GM21367 (cell line): Measurements from ENCODE around the gene MYL4.
"Not testable (repeated sequence)": the region's sequence is repeated elsewhere in the genome, so short reads cannot be mapped to it uniquely, and the experiment has no call there.

Experiments
- ATAC-seq: cut with Tn5 transposase; IDR thresholded peaks from one replicate; pipeline ENCODE4 v1.9.1; 2021; ENCODE audit not compliant: unreplicated experiment

MYL4 gene

GRCh38 chr17:47219621-47220475, 10.7 kb downstream of the MYL4 start:
- no peak for ATAC-seq

GRCh38 chr17:47220531-47220999, 11.4 kb downstream of the MYL4 start:
- no peak for ATAC-seq

- no peak for ATAC-seq
Observed at GRCh38 chr17:47221154-47221553, 12.0 kb downstream of the MYL4 start.

GRCh38 chr17:47222047-47222446, 12.9 kb downstream of the MYL4 start:
- ATAC-seq = no peak

- no peak for ATAC-seq
Observed at GRCh38 chr17:47223007-47223406, 13.9 kb downstream of the MYL4 start.

- no peak for ATAC-seq
Observed at GRCh38 chr17:47223460-47223859, 14.3 kb downstream of the MYL4 start.

GRCh38 chr17:47224077-47224476, 14.9 kb downstream of the MYL4 start:
- not testable (repeated sequence) for ATAC-seq

GRCh38 chr17:47224966-47225365, 15.8 kb downstream of the MYL4 start:
- ATAC-seq = no peak

- ATAC-seq = no peak
Observed at GRCh38 chr17:47225436-47225858, 16.3 kb downstream of the MYL4 start.

- ATAC-seq = no peak
Observed at GRCh38 chr17:47225911-47226688, 17.0 kb downstream of the MYL4 start.

- ATAC-seq = no peak
Observed at GRCh38 chr17:47227862-47228261, 18.7 kb downstream of the MYL4 start.

- ATAC-seq = peak; percentile 61
Observed at GRCh38 chr17:47229535-47230443, 20.6 kb downstream of the MYL4 start.

GRCh38 chr17:47230864-47231263, 21.7 kb downstream of the MYL4 start:
- ATAC-seq = no peak

- ATAC-seq = no peak
Observed at GRCh38 chr17:47231334-47231733, 22.2 kb downstream of the MYL4 start.

GRCh38 chr17:47231866-47232265, 22.7 kb downstream of the MYL4 start:
- ATAC-seq = no peak

GRCh38 chr17:47232465-47232864, 23.3 kb downstream of the MYL4 start:
- ATAC-seq = no peak

GRCh38 chr17:47235506-47235905, 26.4 kb downstream of the MYL4 start:
- ATAC-seq = no peak

- no peak for ATAC-seq
Observed at GRCh38 chr17:47235923-47236322, 26.8 kb downstream of the MYL4 start.

- no peak for ATAC-seq
Observed at GRCh38 chr17:47237841-47238240, 28.7 kb downstream of the MYL4 start.

- ATAC-seq = no peak
Observed at GRCh38 chr17:47238321-47239010, 29.3 kb downstream of the MYL4 start.
